ENCODE data around the gene BCOR.

DNA sequence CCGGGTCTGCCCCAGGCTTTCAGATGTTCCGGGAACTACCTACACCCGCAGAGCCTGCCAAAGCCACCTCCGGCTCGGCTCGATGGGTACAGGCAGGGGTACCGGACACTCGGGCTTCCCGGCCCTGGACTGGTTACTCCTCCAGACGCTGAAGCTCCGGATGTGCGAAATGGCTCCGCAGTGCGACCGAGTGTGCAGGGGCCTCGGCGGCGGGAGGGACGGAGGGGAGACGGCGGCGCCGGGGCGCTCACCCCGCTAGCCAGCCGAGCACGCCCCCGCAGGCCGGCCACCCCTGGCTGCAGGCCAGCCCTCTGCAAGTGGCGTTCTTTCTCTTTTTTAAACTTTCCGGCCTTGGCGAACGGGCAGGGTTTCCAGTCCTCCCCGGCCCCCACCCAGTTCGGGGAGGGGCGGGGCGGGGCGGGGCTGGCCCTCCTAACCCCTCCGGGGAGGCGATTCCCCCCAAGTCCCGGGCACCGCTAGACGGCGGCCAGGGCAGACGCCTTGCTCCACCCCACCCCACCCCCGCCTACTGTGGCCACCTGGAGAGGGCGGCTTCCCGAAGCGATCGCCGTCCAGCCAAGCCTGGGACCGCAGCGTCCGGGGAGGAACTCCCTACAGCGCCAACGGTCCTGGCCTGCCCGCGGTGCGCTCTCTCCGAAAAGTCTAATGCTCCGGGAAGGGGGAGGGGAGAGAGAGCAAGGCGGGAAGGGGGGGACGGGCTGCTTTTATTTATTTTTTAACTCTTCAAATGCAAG is 7.5 kb downstream of the BCOR start:
- TF ChIP-seq GABPA (IDR thresholded peaks at IDR 0.05 in 1 of 2, conservative IDR thresholded peaks at IDR 0.05 in 1 of 2) (no peak), YY1 (IDR thresholded peaks at IDR 0.05) (no peak)
- TF ChIP-seq, protein P1, sequence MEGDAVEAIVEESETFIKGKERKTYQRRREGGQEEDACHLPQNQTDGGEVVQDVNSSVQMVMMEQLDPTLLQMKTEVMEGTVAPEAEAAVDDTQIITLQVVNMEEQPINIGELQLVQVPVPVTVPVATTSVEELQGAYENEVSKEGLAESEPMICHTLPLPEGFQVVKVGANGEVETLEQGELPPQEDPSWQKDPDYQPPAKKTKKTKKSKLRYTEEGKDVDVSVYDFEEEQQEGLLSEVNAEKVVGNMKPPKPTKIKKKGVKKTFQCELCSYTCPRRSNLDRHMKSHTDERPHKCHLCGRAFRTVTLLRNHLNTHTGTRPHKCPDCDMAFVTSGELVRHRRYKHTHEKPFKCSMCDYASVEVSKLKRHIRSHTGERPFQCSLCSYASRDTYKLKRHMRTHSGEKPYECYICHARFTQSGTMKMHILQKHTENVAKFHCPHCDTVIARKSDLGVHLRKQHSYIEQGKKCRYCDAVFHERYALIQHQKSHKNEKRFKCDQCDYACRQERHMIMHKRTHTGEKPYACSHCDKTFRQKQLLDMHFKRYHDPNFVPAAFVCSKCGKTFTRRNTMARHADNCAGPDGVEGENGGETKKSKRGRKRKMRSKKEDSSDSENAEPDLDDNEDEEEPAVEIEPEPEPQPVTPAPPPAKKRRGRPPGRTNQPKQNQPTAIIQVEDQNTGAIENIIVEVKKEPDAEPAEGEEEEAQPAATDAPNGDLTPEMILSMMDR (IDR thresholded peaks at IDR 0.05; ENCODE audit: low read depth, low read length, missing input control) = no peak
- TF ChIP-seq, protein P2, sequence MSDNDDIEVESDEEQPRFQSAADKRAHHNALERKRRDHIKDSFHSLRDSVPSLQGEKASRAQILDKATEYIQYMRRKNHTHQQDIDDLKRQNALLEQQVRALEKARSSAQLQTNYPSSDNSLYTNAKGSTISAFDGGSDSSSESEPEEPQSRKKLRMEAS (IDR thresholded peaks at IDR 0.05) = no peak
